ENCODE data around the gene MAP3K2. TPM values are rescaled to one million over a fixed set of nuclear protein-coding genes. Genes with fewer than 3 reads are reported as not detected.

Gene MAP3K2
- total and polyA plus RNA-seq, 2 experiments from 2014 or later, result 10.2 to 23.5 TPM

DNA sequence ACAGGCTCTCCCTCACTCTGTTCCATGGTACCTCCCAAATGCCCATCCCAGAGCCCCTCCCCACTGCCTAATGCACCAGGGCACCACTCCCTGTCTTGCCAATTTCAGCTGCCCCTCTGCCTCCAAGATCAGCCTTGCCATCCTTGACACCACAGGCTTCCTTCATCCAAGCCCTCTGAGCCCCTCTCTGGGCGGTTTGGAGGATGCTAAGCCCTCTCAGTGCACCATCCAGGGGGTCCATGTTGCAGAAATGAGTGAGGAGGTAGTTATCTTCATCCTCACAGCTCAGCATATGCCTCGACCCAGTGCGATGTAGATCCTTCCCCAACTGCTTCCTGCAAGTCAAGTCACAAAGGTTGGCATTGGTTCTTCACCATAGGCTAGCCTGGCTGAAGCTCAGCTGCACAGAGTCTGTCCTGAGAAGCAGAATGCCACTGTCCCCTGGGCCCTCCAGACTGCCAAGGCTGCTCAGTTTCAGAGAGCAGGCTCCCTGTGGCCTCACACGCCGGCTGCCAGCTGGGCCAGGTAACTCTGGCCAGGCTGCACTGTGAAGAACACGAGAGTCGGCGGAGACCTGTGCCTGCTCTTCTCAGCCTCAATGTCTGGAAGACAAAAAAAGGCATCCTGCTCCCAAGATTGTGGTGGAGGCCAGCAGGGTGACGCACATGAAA lies 9.9 kb upstream of the MAP3K2 start (continued):
- TF ChIP-seq, protein P1, sequence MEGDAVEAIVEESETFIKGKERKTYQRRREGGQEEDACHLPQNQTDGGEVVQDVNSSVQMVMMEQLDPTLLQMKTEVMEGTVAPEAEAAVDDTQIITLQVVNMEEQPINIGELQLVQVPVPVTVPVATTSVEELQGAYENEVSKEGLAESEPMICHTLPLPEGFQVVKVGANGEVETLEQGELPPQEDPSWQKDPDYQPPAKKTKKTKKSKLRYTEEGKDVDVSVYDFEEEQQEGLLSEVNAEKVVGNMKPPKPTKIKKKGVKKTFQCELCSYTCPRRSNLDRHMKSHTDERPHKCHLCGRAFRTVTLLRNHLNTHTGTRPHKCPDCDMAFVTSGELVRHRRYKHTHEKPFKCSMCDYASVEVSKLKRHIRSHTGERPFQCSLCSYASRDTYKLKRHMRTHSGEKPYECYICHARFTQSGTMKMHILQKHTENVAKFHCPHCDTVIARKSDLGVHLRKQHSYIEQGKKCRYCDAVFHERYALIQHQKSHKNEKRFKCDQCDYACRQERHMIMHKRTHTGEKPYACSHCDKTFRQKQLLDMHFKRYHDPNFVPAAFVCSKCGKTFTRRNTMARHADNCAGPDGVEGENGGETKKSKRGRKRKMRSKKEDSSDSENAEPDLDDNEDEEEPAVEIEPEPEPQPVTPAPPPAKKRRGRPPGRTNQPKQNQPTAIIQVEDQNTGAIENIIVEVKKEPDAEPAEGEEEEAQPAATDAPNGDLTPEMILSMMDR (conservative IDR thresholded peaks at IDR 0.05; ENCODE audit: low read depth in 2 of 2), result no peak
- TF ChIP-seq EZH2 (IDR thresholded peaks at IDR 0.05; ENCODE audit: low read depth, unreplicated experiment), result no peak
- TF ChIP-seq ZNF462 (CRISPR knock-in tag; IDR thresholded peaks at IDR 0.05), result no peak
- TF ChIP-seq NANOG (IDR thresholded peaks at IDR 0.05; ENCODE audit: borderline replicate concordance), result no peak
- no peak for TF ChIP-seq ZNF331 (CRISPR knock-in tag; IDR thresholded peaks at IDR 0.05; ENCODE audit: low read depth)
- TF ChIP-seq, protein P2, sequence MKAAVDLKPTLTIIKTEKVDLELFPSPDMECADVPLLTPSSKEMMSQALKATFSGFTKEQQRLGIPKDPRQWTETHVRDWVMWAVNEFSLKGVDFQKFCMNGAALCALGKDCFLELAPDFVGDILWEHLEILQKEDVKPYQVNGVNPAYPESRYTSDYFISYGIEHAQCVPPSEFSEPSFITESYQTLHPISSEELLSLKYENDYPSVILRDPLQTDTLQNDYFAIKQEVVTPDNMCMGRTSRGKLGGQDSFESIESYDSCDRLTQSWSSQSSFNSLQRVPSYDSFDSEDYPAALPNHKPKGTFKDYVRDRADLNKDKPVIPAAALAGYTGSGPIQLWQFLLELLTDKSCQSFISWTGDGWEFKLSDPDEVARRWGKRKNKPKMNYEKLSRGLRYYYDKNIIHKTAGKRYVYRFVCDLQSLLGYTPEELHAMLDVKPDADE (IDR thresholded peaks at IDR 0.05), result no peak
